Astrocyte (in vitro differentiated cells and primary cell): ENCODE data around the gene CCR4. TPM values are rescaled to one million over a fixed set of nuclear protein-coding genes. Genes with fewer than 3 reads are reported as not detected.
"Not testable (repeated sequence)": the region's sequence is repeated elsewhere in the genome, so short reads cannot be mapped to it uniquely, and the experiment has no call there.

ENCODE experiments used
- DNase-seq: peaks from one replicate; pipeline ENCODE4 v3.0.0-alpha.2; 2010; ENCODE audit warnings: low read depth
- FAIRE-seq: peaks from 2 replicates; lab custom pipeline; 2011; peaks lifted over from hg19 to GRCh38; lab: Jason Lieb, UNC
- H2AFZ ChIP-seq: 2 replicates; pipeline ENCODE4 v1.6.0; 2012; ENCODE audit warnings: low read depth, low read length, inconsistent platforms
- H3K27ac ChIP-seq: 2 replicates; pipeline ENCODE4 v1.5.1; 2011; ENCODE audit warnings: low read depth, low read length, inconsistent platforms
- H3K27me3 ChIP-seq: 2 replicates; pipeline ENCODE4 v1.6.0; 2011; ENCODE audit warnings: low read length, inconsistent platforms; ENCODE audit not compliant: insufficient read depth
- H3K36me3 ChIP-seq: 2 replicates; pipeline ENCODE4 v1.5.1; 2011; ENCODE audit warnings: low read length, inconsistent platforms; ENCODE audit not compliant: insufficient read depth
- H3K4me1 ChIP-seq: 2 replicates; pipeline ENCODE4 v1.5.1; 2011; ENCODE audit warnings: low read length, inconsistent platforms; ENCODE audit not compliant: insufficient read depth
- H3K4me2 ChIP-seq: 2 replicates; pipeline ENCODE4 v1.6.0; 2012; ENCODE audit warnings: low read length, inconsistent platforms
- H3K4me3 ChIP-seq: 2 replicates; pipeline ENCODE4 v1.5.1; 2011; ENCODE audit warnings: low read depth, mild to moderate bottlenecking, low read length, inconsistent platforms; ENCODE audit not compliant: insufficient read depth
- H3K79me2 ChIP-seq: 2 replicates; pipeline ENCODE4 v1.6.0; 2012; ENCODE audit warnings: mild to moderate bottlenecking, low read length, inconsistent platforms; ENCODE audit not compliant: insufficient read depth
- H3K9ac ChIP-seq: 2 replicates; pipeline ENCODE4 v1.6.0; 2012; ENCODE audit warnings: mild to moderate bottlenecking, low read length, inconsistent platforms
- H3K9me3 ChIP-seq: 2 replicates; pipeline ENCODE4 v1.5.1; 2012; ENCODE audit warnings: low read depth, mild to moderate bottlenecking, low read length, inconsistent platforms; ENCODE audit not compliant: insufficient read depth
- H4K20me1 ChIP-seq: 2 replicates; pipeline ENCODE4 v1.6.0; 2012; ENCODE audit warnings: low read length, inconsistent platforms; ENCODE audit not compliant: insufficient read depth
- H3K27ac Mint-ChIP-seq: one replicate; pipeline ENCODE4 v1.8.0; 2021; ENCODE audit warnings: mild to moderate bottlenecking, mixed read lengths; ENCODE audit not compliant: unreplicated experiment
- H3K27me3 Mint-ChIP-seq: one replicate; pipeline ENCODE4 v1.8.0; 2021; ENCODE audit warnings: low read depth, mixed read lengths; ENCODE audit not compliant: unreplicated experiment
- H3K36me3 Mint-ChIP-seq: one replicate; pipeline ENCODE4 v1.8.0; 2021; ENCODE audit warnings: low read depth, mixed read lengths; ENCODE audit not compliant: unreplicated experiment
- H3K4me1 Mint-ChIP-seq: one replicate; pipeline ENCODE4 v1.8.0; 2021; ENCODE audit warnings: low read depth, mixed read lengths; ENCODE audit not compliant: unreplicated experiment
- H3K4me3 Mint-ChIP-seq: one replicate; pipeline ENCODE4 v1.8.0; 2021; ENCODE audit warnings: mild to moderate bottlenecking, moderate library complexity, mixed read lengths; ENCODE audit not compliant: unreplicated experiment
- H3K9me3 Mint-ChIP-seq: one replicate; pipeline ENCODE4 v1.8.0; 2021; ENCODE audit warnings: mild to moderate bottlenecking, mixed read lengths; ENCODE audit not compliant: unreplicated experiment
- EZH2 ChIP-seq: IDR thresholded peaks from 2 replicates; pipeline ENCODE4 v1.6.1; 2012; ENCODE audit warnings: mild to moderate bottlenecking, low read length, inconsistent platforms; ENCODE audit not compliant: insufficient read depth
- total RNA-seq: library from RNA; stranded (reverse); gene quantifications from 2 replicates; pipeline ENCODE4 v1.2.1, GENCODE V29; 2021
- TF ChIP-seq, protein P1 (sequence below): IDR thresholded peaks from 2 replicates; pipeline ENCODE4 v1.5.1; 2011; ENCODE audit warnings: low read depth, mild to moderate bottlenecking, inconsistent platforms, low read length, moderate library complexity; ENCODE audit not compliant: insufficient read depth

Gene CCR4
- total RNA-seq, 1 donor from 2014 or later = not detected

DNA sequence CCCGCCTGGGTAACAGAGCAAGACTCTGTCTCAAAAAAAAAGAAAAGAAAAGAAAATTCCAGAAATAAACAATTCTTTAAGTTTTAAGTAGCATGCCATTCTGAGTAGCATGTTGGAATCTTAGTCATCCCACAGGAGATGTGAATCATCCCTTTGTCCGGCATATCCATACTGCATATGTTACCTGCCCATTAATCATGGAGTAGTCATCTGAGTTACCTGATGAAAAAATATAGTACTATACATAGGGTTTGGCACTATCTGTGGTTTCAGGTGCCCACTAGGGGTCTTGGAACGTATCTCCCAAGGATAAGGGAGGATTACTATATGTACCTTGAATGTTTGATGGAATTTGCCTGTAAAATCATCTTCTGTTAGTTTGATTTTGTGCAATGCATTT is 6.3 kb upstream of the CCR4 start:
- Histone ChIP-seq H2AFZ (no peak overlapping the region), H3K4me1 (no peaks in the 10 kb centered on the region), H4K20me1 (no peaks in the 10 kb centered on the region), H3K9ac (no peak overlapping the region), H3K36me3 (no peaks in the 10 kb centered on the region), H3K79me2 (no peaks in the 10 kb centered on the region), H3K27ac (no peak overlapping the region), H3K9me3 (no peaks in the 10 kb centered on the region), H3K27me3 (peaks cover 2% of the 10 kb centered on the region), H3K4me2 (no peak overlapping the region), H3K4me3 (no peak overlapping the region)
- peaks cover 5% of the 10 kb centered on the region for H3K27me3 Mint-ChIP-seq
- TF ChIP-seq, protein P1, sequence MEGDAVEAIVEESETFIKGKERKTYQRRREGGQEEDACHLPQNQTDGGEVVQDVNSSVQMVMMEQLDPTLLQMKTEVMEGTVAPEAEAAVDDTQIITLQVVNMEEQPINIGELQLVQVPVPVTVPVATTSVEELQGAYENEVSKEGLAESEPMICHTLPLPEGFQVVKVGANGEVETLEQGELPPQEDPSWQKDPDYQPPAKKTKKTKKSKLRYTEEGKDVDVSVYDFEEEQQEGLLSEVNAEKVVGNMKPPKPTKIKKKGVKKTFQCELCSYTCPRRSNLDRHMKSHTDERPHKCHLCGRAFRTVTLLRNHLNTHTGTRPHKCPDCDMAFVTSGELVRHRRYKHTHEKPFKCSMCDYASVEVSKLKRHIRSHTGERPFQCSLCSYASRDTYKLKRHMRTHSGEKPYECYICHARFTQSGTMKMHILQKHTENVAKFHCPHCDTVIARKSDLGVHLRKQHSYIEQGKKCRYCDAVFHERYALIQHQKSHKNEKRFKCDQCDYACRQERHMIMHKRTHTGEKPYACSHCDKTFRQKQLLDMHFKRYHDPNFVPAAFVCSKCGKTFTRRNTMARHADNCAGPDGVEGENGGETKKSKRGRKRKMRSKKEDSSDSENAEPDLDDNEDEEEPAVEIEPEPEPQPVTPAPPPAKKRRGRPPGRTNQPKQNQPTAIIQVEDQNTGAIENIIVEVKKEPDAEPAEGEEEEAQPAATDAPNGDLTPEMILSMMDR = no peak
- TF ChIP-seq EZH2 = no peak
- no peak for FAIRE-seq
- H3K4me3 Mint-ChIP-seq = no peak overlapping the region
- H3K4me1 Mint-ChIP-seq = no peaks in the 10 kb centered on the region
- no peaks in the 10 kb centered on the region for H3K9me3 Mint-ChIP-seq
- H3K27ac Mint-ChIP-seq = no peak overlapping the region
- DNase-seq = peak; percentile 40
- H3K36me3 Mint-ChIP-seq = no peaks in the 10 kb centered on the region

- not testable (repeated sequence) for H3K27me3 ChIP-seq, H3K9ac ChIP-seq, H3K27ac Mint-ChIP-seq, H3K79me2 ChIP-seq, H3K9me3 Mint-ChIP-seq, H3K4me1 Mint-ChIP-seq, H3K4me1 ChIP-seq, H4K20me1 ChIP-seq, H3K4me2 ChIP-seq, H3K36me3 Mint-ChIP-seq, H3K27me3 Mint-ChIP-seq, H3K9me3 ChIP-seq, H3K27ac ChIP-seq, H3K4me3 Mint-ChIP-seq, DNase-seq, FAIRE-seq, H2AFZ ChIP-seq, H3K4me3 ChIP-seq, H3K36me3 ChIP-seq
Measured at GRCh38 chr3:32945598-32945997, 5.8 kb upstream of the CCR4 start.

DNA sequence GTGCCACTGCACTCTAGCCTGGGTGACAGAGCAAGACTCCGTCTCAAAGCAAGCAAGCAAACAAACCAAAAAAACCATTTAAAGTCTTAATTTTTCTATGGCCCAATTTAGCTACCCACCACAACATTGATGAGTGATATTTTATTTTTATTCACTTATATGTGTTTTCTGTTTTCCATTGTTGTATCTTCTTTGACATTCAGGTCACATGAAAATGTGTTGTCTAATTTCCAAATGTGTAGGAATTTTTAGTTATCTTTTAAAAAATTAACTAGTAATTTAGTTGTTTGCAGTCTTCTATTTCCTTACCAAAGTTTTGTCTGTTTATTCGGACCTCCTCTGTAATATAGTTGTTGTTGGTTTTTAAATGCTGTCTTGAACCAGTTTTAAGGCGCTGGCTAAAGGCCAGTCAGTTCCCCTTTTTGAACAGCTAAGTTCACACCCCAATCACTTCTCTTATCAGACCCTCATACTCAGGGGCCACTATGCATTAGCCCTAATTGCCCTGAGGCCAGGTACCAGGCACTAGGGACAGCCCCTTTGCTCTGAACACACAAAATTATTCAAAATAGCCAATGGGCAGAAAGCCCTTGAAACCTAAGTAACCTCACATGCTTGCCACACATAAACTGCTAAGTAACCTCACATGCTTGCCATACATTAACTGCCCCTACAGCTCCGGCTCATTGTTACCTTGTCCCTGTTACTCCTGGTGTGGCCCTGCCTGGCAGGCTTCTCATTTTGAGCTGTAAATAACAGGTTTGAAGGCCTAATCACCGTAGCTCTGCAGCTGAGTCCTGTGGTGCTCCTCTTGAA is 4.3 kb upstream of the CCR4 start:
- H3K9me3 ChIP-seq = no peaks in the 10 kb centered on the region
- no peaks in the 10 kb centered on the region for H3K36me3 ChIP-seq
- TF ChIP-seq, protein P1 = no peak
- TF ChIP-seq EZH2 = no peak
- H3K4me2 ChIP-seq = no peak overlapping the region
- FAIRE-seq (no peak), DNase-seq (no peak)
- no peak overlapping the region for H2AFZ ChIP-seq
- Mint-ChIP-seq H3K27me3 (peaks cover 5% of the 10 kb centered on the region), H3K9me3 (no peaks in the 10 kb centered on the region), H3K4me3 (no peak overlapping the region), H3K4me1 (no peaks in the 10 kb centered on the region), H3K36me3 (no peaks in the 10 kb centered on the region), H3K27ac (no peak overlapping the region)
- H4K20me1 ChIP-seq = no peaks in the 10 kb centered on the region
- H3K9ac ChIP-seq = no peak overlapping the region
- H3K79me2 ChIP-seq = no peaks in the 10 kb centered on the region
- peaks cover 5% of the 10 kb centered on the region for H3K27me3 ChIP-seq
- H3K4me3 ChIP-seq = no peak overlapping the region
- no peak overlapping the region for H3K27ac ChIP-seq
- H3K4me1 ChIP-seq = no peaks in the 10 kb centered on the region
